Ishikawa (cell line): ENCODE results near the gene RAB37.

Source experiments
- CEBPB ChIP-seq: IDR thresholded peaks from 2 replicates; pipeline ENCODE4 v1.6.1; 2012
- CREB1 ChIP-seq: IDR thresholded peaks from 2 replicates; pipeline ENCODE4 v1.6.1; 2012; ENCODE audit warnings: low read depth
- EGR1 ChIP-seq: IDR thresholded peaks from 2 replicates; pipeline ENCODE4 v1.6.1; 2012
- EP300 ChIP-seq: IDR thresholded peaks from 2 replicates; pipeline ENCODE4 v1.6.1; 2012; ENCODE audit warnings: borderline replicate concordance
- FOXM1 ChIP-seq: IDR thresholded peaks from 2 replicates; pipeline ENCODE4 v1.6.1; 2012; ENCODE audit warnings: low read depth, borderline replicate concordance
- MAX ChIP-seq: IDR thresholded peaks from 2 replicates; pipeline ENCODE4 v1.6.1; 2012
- NFIC ChIP-seq: IDR thresholded peaks from 2 replicates; pipeline ENCODE4 v1.6.1; 2012
- RAD21 ChIP-seq: IDR thresholded peaks from 2 replicates; pipeline ENCODE4 v1.6.1; 2012; ENCODE audit warnings: low read depth
- TAF1 ChIP-seq: IDR thresholded peaks from 2 replicates; pipeline ENCODE4 v1.6.1; 2012; ENCODE audit warnings: low read depth, mild to moderate bottlenecking
- TCF12 ChIP-seq: IDR thresholded peaks from 2 replicates; pipeline ENCODE4 v1.6.1; 2012; ENCODE audit warnings: low read depth
- TEAD4 ChIP-seq: IDR thresholded peaks from 2 replicates; pipeline ENCODE4 v1.6.1; 2012
- USF1 ChIP-seq: IDR thresholded peaks from 2 replicates; pipeline ENCODE4 v1.6.1; 2012
- YY1 ChIP-seq: IDR thresholded peaks from 2 replicates; pipeline ENCODE4 v1.6.1; 2012; ENCODE audit warnings: low read depth
- ZBTB7A ChIP-seq: IDR thresholded peaks from 2 replicates; pipeline ENCODE4 v1.6.1; 2012; ENCODE audit warnings: low read depth
- TF ChIP-seq, protein P1 (sequence below): IDR thresholded peaks from 2 replicates; pipeline ENCODE4 v1.6.1; 2012; ENCODE audit warnings: low read depth, mild to moderate bottlenecking

Gene RAB37

GRCh38 chr17:74752415-74752814, 15.4 kb downstream of the RAB37 start:
- TF ChIP-seq YY1, result no peak
- no peak for TF ChIP-seq TEAD4
- TF ChIP-seq, protein P1, sequence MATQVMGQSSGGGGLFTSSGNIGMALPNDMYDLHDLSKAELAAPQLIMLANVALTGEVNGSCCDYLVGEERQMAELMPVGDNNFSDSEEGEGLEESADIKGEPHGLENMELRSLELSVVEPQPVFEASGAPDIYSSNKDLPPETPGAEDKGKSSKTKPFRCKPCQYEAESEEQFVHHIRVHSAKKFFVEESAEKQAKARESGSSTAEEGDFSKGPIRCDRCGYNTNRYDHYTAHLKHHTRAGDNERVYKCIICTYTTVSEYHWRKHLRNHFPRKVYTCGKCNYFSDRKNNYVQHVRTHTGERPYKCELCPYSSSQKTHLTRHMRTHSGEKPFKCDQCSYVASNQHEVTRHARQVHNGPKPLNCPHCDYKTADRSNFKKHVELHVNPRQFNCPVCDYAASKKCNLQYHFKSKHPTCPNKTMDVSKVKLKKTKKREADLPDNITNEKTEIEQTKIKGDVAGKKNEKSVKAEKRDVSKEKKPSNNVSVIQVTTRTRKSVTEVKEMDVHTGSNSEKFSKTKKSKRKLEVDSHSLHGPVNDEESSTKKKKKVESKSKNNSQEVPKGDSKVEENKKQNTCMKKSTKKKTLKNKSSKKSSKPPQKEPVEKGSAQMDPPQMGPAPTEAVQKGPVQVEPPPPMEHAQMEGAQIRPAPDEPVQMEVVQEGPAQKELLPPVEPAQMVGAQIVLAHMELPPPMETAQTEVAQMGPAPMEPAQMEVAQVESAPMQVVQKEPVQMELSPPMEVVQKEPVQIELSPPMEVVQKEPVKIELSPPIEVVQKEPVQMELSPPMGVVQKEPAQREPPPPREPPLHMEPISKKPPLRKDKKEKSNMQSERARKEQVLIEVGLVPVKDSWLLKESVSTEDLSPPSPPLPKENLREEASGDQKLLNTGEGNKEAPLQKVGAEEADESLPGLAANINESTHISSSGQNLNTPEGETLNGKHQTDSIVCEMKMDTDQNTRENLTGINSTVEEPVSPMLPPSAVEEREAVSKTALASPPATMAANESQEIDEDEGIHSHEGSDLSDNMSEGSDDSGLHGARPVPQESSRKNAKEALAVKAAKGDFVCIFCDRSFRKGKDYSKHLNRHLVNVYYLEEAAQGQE, result no peak
- no peak for TF ChIP-seq USF1
- TF ChIP-seq EP300, result no peak
- no peak for TF ChIP-seq TCF12
- no peak for TF ChIP-seq NFIC
- no peak for TF ChIP-seq TAF1
- no peak for TF ChIP-seq MAX
- TF ChIP-seq RAD21, result no peak
- TF ChIP-seq EGR1, result no peak
- no peak for TF ChIP-seq CREB1
- TF ChIP-seq ZBTB7A, result no peak
- no peak for TF ChIP-seq FOXM1
- TF ChIP-seq CEBPB, result no peak

- TF ChIP-seq, protein P1, result no peak
Measured at GRCh38 chr17:74752822-74753401, 15.9 kb downstream of the RAB37 start.

DNA sequence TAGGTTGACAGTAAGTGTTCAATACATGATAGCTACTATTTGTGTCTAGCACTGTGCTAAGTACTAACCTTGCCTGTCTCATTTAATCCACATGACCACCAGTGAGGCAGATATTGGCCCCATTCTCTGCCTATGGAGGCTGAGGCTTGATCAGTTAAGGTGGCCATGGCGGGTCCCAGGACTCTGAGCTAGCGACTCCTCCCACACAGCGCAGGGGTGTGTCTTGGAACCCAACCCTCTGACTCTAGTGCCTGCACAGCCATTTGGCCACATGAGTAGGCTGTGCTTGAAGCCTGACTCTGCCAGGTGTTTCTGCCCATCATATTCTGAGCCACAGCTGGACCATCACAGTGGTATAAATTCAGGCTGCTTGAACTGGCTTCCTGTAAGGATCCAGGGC, 17.8 kb downstream of the RAB37 start:
- TF ChIP-seq TCF12 (no peak), TEAD4 (no peak), FOXM1 (no peak), USF1 (no peak), TAF1 (no peak), EP300 (no peak), CEBPB (no peak), EGR1 (no peak), RAD21 (no peak), CREB1 (no peak), MAX (no peak), YY1 (no peak)
- TF ChIP-seq, protein P1, result no peak

GRCh38 chr17:74755533-74755932, 18.5 kb downstream of the RAB37 start:
- no peak for TF ChIP-seq EP300
- no peak for TF ChIP-seq ZBTB7A
- TF ChIP-seq TCF12, result no peak
- no peak for TF ChIP-seq CEBPB
- TF ChIP-seq TEAD4, result no peak
- no peak for TF ChIP-seq RAD21
- TF ChIP-seq MAX, result no peak

DNA sequence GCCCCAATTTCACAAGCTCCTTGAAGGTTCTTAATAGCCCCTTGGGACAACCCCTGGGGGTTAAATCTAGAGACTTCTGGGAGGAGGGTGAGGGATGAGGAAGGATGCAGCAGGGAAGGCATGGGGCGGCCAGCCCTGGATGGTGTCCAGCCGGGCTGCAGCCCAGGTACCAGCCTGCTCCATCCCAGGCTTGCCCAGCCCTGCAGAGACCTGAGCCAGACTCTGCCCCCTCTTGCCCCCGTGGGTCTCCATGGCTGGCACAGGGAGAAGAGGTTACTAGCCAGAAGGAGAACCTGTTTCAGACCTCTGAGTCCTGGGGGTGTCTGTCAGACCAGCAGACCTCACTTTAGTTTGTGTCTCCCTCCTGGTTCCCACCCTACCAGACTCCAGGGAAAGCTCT, 19.8 kb downstream of the RAB37 start:
- TF ChIP-seq RAD21, result no peak
- TF ChIP-seq MAX, result no peak
- TF ChIP-seq USF1, result no peak
- TF ChIP-seq EGR1, result no peak
- no peak for TF ChIP-seq TEAD4
- no peak for TF ChIP-seq NFIC
- TF ChIP-seq CREB1, result no peak
- no peak for TF ChIP-seq TAF1
- no peak for TF ChIP-seq TCF12
- TF ChIP-seq YY1, result no peak
- no peak for TF ChIP-seq EP300
- TF ChIP-seq, protein P1, result no peak
- TF ChIP-seq FOXM1, result no peak
- TF ChIP-seq CEBPB, result no peak
- TF ChIP-seq ZBTB7A, result no peak
